Endothelial cell (in vitro differentiated cells): ENCODE measurements around the gene DDX25. TPM values are rescaled to one million over a fixed set of nuclear protein-coding genes. Genes with fewer than 3 reads are reported as not detected.

ENCODE experiments used
- DNase-seq: peaks from one replicate; pipeline ENCODE4 v3.0.0; 2021; ENCODE audit warnings: low spot score
- H3K27ac Mint-ChIP-seq: one replicate; pipeline ENCODE4 v1.8.0; 2021; ENCODE audit warnings: mixed read lengths, inconsistent platforms; ENCODE audit not compliant: unreplicated experiment
- H3K27me3 Mint-ChIP-seq: one replicate; pipeline ENCODE4 v1.8.0; 2021; ENCODE audit warnings: mild to moderate bottlenecking, moderate library complexity, mixed read lengths, inconsistent platforms; ENCODE audit not compliant: unreplicated experiment
- H3K36me3 Mint-ChIP-seq: one replicate; pipeline ENCODE4 v1.8.0; 2021; ENCODE audit warnings: mild to moderate bottlenecking, low read depth, mixed read lengths, inconsistent platforms; ENCODE audit not compliant: unreplicated experiment
- H3K4me1 Mint-ChIP-seq: one replicate; pipeline ENCODE4 v1.8.0; 2021; ENCODE audit warnings: mild to moderate bottlenecking, mixed read lengths, inconsistent platforms; ENCODE audit not compliant: unreplicated experiment
- H3K4me3 Mint-ChIP-seq: one replicate; pipeline ENCODE4 v1.8.0; 2021; ENCODE audit warnings: mild to moderate bottlenecking, mixed read lengths, inconsistent platforms; ENCODE audit not compliant: unreplicated experiment
- H3K9me3 Mint-ChIP-seq: one replicate; pipeline ENCODE4 v1.8.0; 2021; ENCODE audit warnings: mixed read lengths, inconsistent platforms; ENCODE audit not compliant: unreplicated experiment
- CTCF ChIP-seq: fragments of 200-600 bp; sonication (generic); IDR thresholded peaks from one replicate; pipeline ENCODE4 v1.5.0; 2021; ENCODE audit warnings: antibody characterized with exemption; ENCODE audit not compliant: unreplicated experiment
- total RNA-seq: library from RNA; stranded (reverse); fragmentation: NEBNext Ultra II Directional; extraction: Animal tissue kit (Norgen Biotek cat#: 25700); gene quantifications from one replicate; pipeline ENCODE4 v1.2.1, GENCODE V29; 2021; ENCODE audit not compliant: unreplicated experiment

The DDX25 gene
- total RNA-seq, 1 donor from 2014 or later = 7.5 TPM

- no peak for TF ChIP-seq CTCF
- H3K36me3 Mint-ChIP-seq = no peaks in the 10 kb centered on the region
- no peaks in the 10 kb centered on the region for H3K4me1 Mint-ChIP-seq
Measured at GRCh38 chr11:125925804-125926203, 21.5 kb downstream of the DDX25 start.

DNA sequence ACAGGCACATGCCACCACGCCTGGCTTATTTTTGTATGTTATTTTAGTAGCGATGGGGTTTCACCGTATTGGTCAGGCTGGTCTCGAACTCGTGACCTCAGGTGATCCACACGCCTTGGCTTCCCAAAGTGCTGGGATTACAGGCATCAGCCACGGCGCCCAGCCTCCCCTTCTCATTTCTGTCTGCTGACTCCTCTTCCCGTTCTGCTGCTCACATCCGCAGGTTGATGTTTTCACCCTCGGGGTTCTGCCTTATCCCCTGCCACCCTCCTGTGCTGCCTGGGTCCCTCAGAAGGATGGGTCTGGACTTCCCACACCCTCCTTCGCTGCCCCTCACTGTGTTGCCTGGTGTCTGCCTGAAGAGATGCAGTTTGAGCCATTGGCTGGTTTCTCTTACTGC is 22.4 kb downstream of the DDX25 start:
- DNase-seq = no peak
- H3K4me3 Mint-ChIP-seq = no peak overlapping the region
- H3K27me3 Mint-ChIP-seq = peaks cover 2% of the 10 kb centered on the region
- no peaks in the 10 kb centered on the region for H3K36me3 Mint-ChIP-seq
- H3K27ac Mint-ChIP-seq = peak overlapping the region; percentile 48
- TF ChIP-seq CTCF = no peak
- no peaks in the 10 kb centered on the region for H3K4me1 Mint-ChIP-seq
- no peaks in the 10 kb centered on the region for H3K9me3 Mint-ChIP-seq

More at GRCh38 chr11:125925804-125926203, 21.5 kb downstream of the DDX25 start:
- Mint-ChIP-seq H3K4me3 (no peak overlapping the region), H3K9me3 (no peaks in the 10 kb centered on the region), H3K27ac (no peak overlapping the region), H3K27me3 (peaks cover 2% of the 10 kb centered on the region)
- DNase-seq = no peak

DNA sequence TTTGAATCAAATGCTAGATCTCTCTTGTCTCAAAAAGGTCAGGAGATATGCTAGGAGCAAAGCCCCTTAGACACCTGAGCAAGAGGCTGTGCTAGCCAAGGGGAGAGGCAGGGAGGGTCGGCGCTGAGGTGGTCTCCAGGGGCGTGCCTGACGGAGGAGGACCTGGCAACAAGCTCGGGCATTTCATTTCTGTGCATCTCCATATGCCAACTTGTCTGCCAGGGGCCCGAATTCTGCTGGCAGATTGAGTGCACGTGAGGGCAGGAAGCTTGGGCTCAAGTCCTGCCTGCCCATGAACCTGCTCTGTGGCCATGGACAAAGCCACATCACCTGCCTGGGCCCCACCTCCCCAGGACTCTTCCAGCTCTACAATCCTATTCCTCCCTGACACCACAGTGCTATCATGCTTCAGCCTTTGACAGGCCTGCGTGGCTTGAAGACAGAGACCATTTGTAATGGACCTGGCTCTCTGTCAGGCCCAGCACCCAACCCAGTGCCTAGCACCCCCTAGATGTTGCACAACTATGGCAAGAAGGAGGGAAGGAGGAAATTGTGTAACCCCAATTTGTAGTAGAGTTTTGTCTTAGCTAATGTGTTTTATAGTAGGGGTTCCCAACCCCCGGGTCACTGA is 25.3 kb downstream of the DDX25 start:
- H3K4me3 Mint-ChIP-seq = no peak overlapping the region
- H3K9me3 Mint-ChIP-seq = no peaks in the 10 kb centered on the region
- H3K4me1 Mint-ChIP-seq = peaks cover 2% of the 10 kb centered on the region
- no peak for TF ChIP-seq CTCF
- H3K27ac Mint-ChIP-seq = no peak overlapping the region
- DNase-seq = no peak
- H3K27me3 Mint-ChIP-seq = peaks cover 6% of the 10 kb centered on the region
- H3K36me3 Mint-ChIP-seq = no peaks in the 10 kb centered on the region

- Mint-ChIP-seq H3K27me3 (peaks cover 6% of the 10 kb centered on the region), H3K4me1 (peaks cover 2% of the 10 kb centered on the region), H3K27ac (no peak overlapping the region), H3K36me3 (no peaks in the 10 kb centered on the region), H3K4me3 (no peak overlapping the region), H3K9me3 (no peaks in the 10 kb centered on the region)
- no peak for TF ChIP-seq CTCF
- no peak for DNase-seq
Measured at GRCh38 chr11:125930076-125930450, 25.8 kb downstream of the DDX25 start.

DNA sequence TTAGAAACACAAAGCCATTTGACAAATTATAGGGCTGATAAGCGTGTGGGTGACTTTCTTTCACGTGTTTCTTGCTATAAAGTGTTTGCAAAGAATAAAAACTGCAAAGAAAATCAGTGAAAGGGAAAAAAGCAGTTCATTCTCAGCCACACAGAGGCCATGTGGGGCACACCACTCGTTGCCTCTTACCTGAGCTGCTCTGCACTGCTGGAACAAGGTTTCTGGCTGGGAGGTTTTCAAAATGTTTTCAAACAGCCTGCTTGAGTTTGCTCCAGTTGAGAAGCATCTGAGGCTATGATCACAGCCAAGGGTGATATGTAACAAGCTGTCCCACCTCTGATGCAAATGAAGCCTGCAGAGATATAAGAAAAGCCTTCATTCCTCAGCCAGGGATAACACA is 26.8 kb downstream of the DDX25 start:
- no peak overlapping the region for H3K4me3 Mint-ChIP-seq
- no peak overlapping the region for H3K27ac Mint-ChIP-seq
- no peak for TF ChIP-seq CTCF
- DNase-seq = no peak
- H3K27me3 Mint-ChIP-seq = peaks cover 7% of the 10 kb centered on the region
- no peaks in the 10 kb centered on the region for H3K36me3 Mint-ChIP-seq
- no peaks in the 10 kb centered on the region for H3K9me3 Mint-ChIP-seq
- peaks cover 2% of the 10 kb centered on the region for H3K4me1 Mint-ChIP-seq
